Activated CD4-positive, alpha-beta memory T cell treated with anti-CD3 and anti-CD28 coated beads for 36 hours (primary cell): ENCODE results near the gene MGMT. TPM values are rescaled to one million over a fixed set of nuclear protein-coding genes. Genes with fewer than 3 reads are reported as not detected.

Experiments
- CTCF ChIA-PET: fragments of 350-600 bp; sonication (Branson Sonifier 250); formaldehyde crosslinking; loops from one replicate; lab custom pipeline; 2021; ENCODE audit warnings: antibody characterized with exemption, inconsistent platforms; lab: Charles Lee
- POLR2A ChIA-PET: fragments of 350-600 bp; sonication (Branson Sonifier 250); formaldehyde crosslinking; loops from one replicate; lab custom pipeline; 2021; ENCODE audit warnings: antibody characterized with exemption; lab: Charles Lee
- DNase-seq: peaks from one replicate; pipeline ENCODE4 v3.0.0-alpha.2; 2020
- H3K27ac Mint-ChIP-seq: one replicate; pipeline ENCODE4 v1.8.0; 2021; ENCODE audit warnings: mixed read lengths
- H3K27me3 Mint-ChIP-seq: one replicate; pipeline ENCODE4 v1.8.0; 2021; ENCODE audit warnings: mixed read lengths
- H3K36me3 Mint-ChIP-seq: one replicate; pipeline ENCODE4 v1.8.0; 2021; ENCODE audit warnings: mixed read lengths
- H3K4me1 Mint-ChIP-seq: one replicate; pipeline ENCODE4 v1.8.0; 2021; ENCODE audit warnings: low read depth, mixed read lengths
- H3K4me3 Mint-ChIP-seq: one replicate; pipeline ENCODE4 v1.8.0; 2021; ENCODE audit warnings: mild to moderate bottlenecking, mixed read lengths
- H3K9me3 Mint-ChIP-seq: one replicate; pipeline ENCODE4 v1.8.0; 2021; ENCODE audit warnings: mixed read lengths
- intact Hi-C: fragments of 100-400 bp; cut with micrococcal nuclease; formaldehyde crosslinking; loops from one replicate; pipeline ENCODE4 v1.15.1; 2023
- total RNA-seq, 2 experiments: library from RNA; stranded (reverse); gene quantifications; one replicate each; pipeline ENCODE4 v1.2.3, GENCODE V29; 2021

Gene MGMT
- total RNA-seq, 2 experiments from 2014 or later, result 22.9 to 23.8 TPM

- peaks cover 10% of the 10 kb centered on the region for H3K27me3 Mint-ChIP-seq
- ChIA-PET POLR2A (no interaction called here), CTCF (no interaction called here)
- no peaks in the 10 kb centered on the region for H3K9me3 Mint-ChIP-seq
- H3K36me3 Mint-ChIP-seq, result no peaks in the 10 kb centered on the region
- H3K4me3 Mint-ChIP-seq, result no peak overlapping the region
- H3K27ac Mint-ChIP-seq, result no peak overlapping the region
- intact Hi-C loops, result no loop called here
- no peak for DNase-seq
- no peaks in the 10 kb centered on the region for H3K4me1 Mint-ChIP-seq
Observed at GRCh38 chr10:129441372-129442009, 25.6 kb upstream of the MGMT start.

GRCh38 chr10:129442866-129443265, 24.2 kb upstream of the MGMT start:
- peaks cover 9% of the 10 kb centered on the region for H3K27me3 Mint-ChIP-seq
- H3K27ac Mint-ChIP-seq, result no peak overlapping the region
- no peak for DNase-seq
- ChIA-PET CTCF (no interaction called here), POLR2A (no interaction called here)
- intact Hi-C loops, result no loop called here
- H3K4me3 Mint-ChIP-seq, result no peak overlapping the region
- H3K9me3 Mint-ChIP-seq, result no peaks in the 10 kb centered on the region
- H3K4me1 Mint-ChIP-seq, result no peaks in the 10 kb centered on the region
- H3K36me3 Mint-ChIP-seq, result no peaks in the 10 kb centered on the region

- no peak overlapping the region for H3K4me3 Mint-ChIP-seq
Observed at GRCh38 chr10:129444359-129444758, 22.7 kb upstream of the MGMT start.

GRCh38 chr10:129445436-129446182, 21.4 kb upstream of the MGMT start:
- Mint-ChIP-seq H3K36me3 (no peaks in the 10 kb centered on the region), H3K27me3 (peaks cover 8% of the 10 kb centered on the region), H3K9me3 (no peaks in the 10 kb centered on the region), H3K27ac (no peak overlapping the region), H3K4me3 (no peak overlapping the region), H3K4me1 (no peaks in the 10 kb centered on the region)
- intact Hi-C loops, result no loop called here
- ChIA-PET POLR2A (no interaction called here), CTCF (no interaction called here)
- no peak for DNase-seq

More at GRCh38 chr10:129444359-129444758, 22.7 kb upstream of the MGMT start:
- ChIA-PET POLR2A (no interaction called here), CTCF (interaction anchor here (1.4 kb wide), 1 partner anchor 20 kb away, joined by 3 read pairs; no protein-coding TSS in a partner anchor)
- H3K27me3 Mint-ChIP-seq, result peaks cover 9% of the 10 kb centered on the region
- intact Hi-C loops, result no loop called here
- no peak overlapping the region for H3K27ac Mint-ChIP-seq
- no peaks in the 10 kb centered on the region for H3K36me3 Mint-ChIP-seq
- no peaks in the 10 kb centered on the region for H3K9me3 Mint-ChIP-seq
- no peaks in the 10 kb centered on the region for H3K4me1 Mint-ChIP-seq
- no peak for DNase-seq

- intact Hi-C loops, result no loop called here
- no peak overlapping the region for H3K27ac Mint-ChIP-seq
- no peaks in the 10 kb centered on the region for H3K9me3 Mint-ChIP-seq
- H3K36me3 Mint-ChIP-seq, result no peaks in the 10 kb centered on the region
- ChIA-PET CTCF (no interaction called here), POLR2A (no interaction called here)
- H3K4me1 Mint-ChIP-seq, result no peaks in the 10 kb centered on the region
- no peak overlapping the region for H3K4me3 Mint-ChIP-seq
- no peak for DNase-seq
- peaks cover 11% of the 10 kb centered on the region for H3K27me3 Mint-ChIP-seq
Observed at GRCh38 chr10:129446183-129446581, 20.9 kb upstream of the MGMT start.

GRCh38 chr10:129447486-129447885, 19.6 kb upstream of the MGMT start:
- H3K9me3 Mint-ChIP-seq, result no peaks in the 10 kb centered on the region
- H3K4me1 Mint-ChIP-seq, result no peaks in the 10 kb centered on the region
- H3K27me3 Mint-ChIP-seq, result peaks cover 14% of the 10 kb centered on the region
- no peak for DNase-seq
- H3K27ac Mint-ChIP-seq, result no peak overlapping the region
- POLR2A ChIA-PET, result no interaction called here
- intact Hi-C loops, result no loop called here
- H3K36me3 Mint-ChIP-seq, result no peaks in the 10 kb centered on the region
- CTCF ChIA-PET, result no interaction called here
- H3K4me3 Mint-ChIP-seq, result no peak overlapping the region

- Mint-ChIP-seq H3K27ac (no peak overlapping the region), H3K4me3 (no peak overlapping the region), H3K4me1 (no peaks in the 10 kb centered on the region), H3K9me3 (no peaks in the 10 kb centered on the region), H3K36me3 (no peaks in the 10 kb centered on the region), H3K27me3 (peaks cover 13% of the 10 kb centered on the region)
- intact Hi-C loops, result no loop called here
- DNase-seq, result no peak
- ChIA-PET POLR2A (no interaction called here), CTCF (no interaction called here)
Observed at GRCh38 chr10:129448086-129448485, 19.0 kb upstream of the MGMT start.

- H3K9me3 Mint-ChIP-seq, result no peaks in the 10 kb centered on the region
- CTCF ChIA-PET, result no interaction called here
- no peaks in the 10 kb centered on the region for H3K4me1 Mint-ChIP-seq
- no peak overlapping the region for H3K4me3 Mint-ChIP-seq
- H3K36me3 Mint-ChIP-seq, result no peaks in the 10 kb centered on the region
- H3K27me3 Mint-ChIP-seq, result peaks cover 12% of the 10 kb centered on the region
- no peak overlapping the region for H3K27ac Mint-ChIP-seq
- no peak for DNase-seq
- intact Hi-C loops, result no loop called here
- POLR2A ChIA-PET, result no interaction called here
Observed at GRCh38 chr10:129448539-129448938, 18.5 kb upstream of the MGMT start.

GRCh38 chr10:129449893-129450292, 17.1 kb upstream of the MGMT start:
- CTCF ChIA-PET, result no interaction called here
- no peak overlapping the region for H3K27ac Mint-ChIP-seq

GRCh38 chr10:129450391-129450790, 16.6 kb upstream of the MGMT start:
- Mint-ChIP-seq H3K4me3 (no peak overlapping the region), H3K36me3 (no peaks in the 10 kb centered on the region), H3K27me3 (peaks cover 12% of the 10 kb centered on the region), H3K9me3 (no peaks in the 10 kb centered on the region), H3K27ac (no peak overlapping the region), H3K4me1 (no peaks in the 10 kb centered on the region)
- POLR2A ChIA-PET, result no interaction called here
- no peak for DNase-seq
- intact Hi-C loops, result no loop called here
- CTCF ChIA-PET, result no interaction called here

More at GRCh38 chr10:129449893-129450292, 17.1 kb upstream of the MGMT start:
- H3K27me3 Mint-ChIP-seq, result peaks cover 12% of the 10 kb centered on the region
- H3K9me3 Mint-ChIP-seq, result no peaks in the 10 kb centered on the region
- no peaks in the 10 kb centered on the region for H3K36me3 Mint-ChIP-seq
- no peaks in the 10 kb centered on the region for H3K4me1 Mint-ChIP-seq
- no peak overlapping the region for H3K4me3 Mint-ChIP-seq
- intact Hi-C loops, result no loop called here
- no peak for DNase-seq
- POLR2A ChIA-PET, result no interaction called here

GRCh38 chr10:129455625-129456024, 11.4 kb upstream of the MGMT start:
- H3K9me3 Mint-ChIP-seq, result no peaks in the 10 kb centered on the region
- intact Hi-C loops, result no loop called here
- ChIA-PET CTCF (no interaction called here), POLR2A (no interaction called here)
- H3K4me1 Mint-ChIP-seq, result no peaks in the 10 kb centered on the region
- DNase-seq, result no peak
- H3K4me3 Mint-ChIP-seq, result no peak overlapping the region
- H3K27ac Mint-ChIP-seq, result no peak overlapping the region
- H3K36me3 Mint-ChIP-seq, result no peaks in the 10 kb centered on the region
- H3K27me3 Mint-ChIP-seq, result peaks cover 20% of the 10 kb centered on the region

- no peak overlapping the region for H3K27ac Mint-ChIP-seq
- intact Hi-C loops, result no loop called here
- H3K36me3 Mint-ChIP-seq, result no peaks in the 10 kb centered on the region
- peaks cover 17% of the 10 kb centered on the region for H3K27me3 Mint-ChIP-seq
- H3K4me3 Mint-ChIP-seq, result no peak overlapping the region
- H3K9me3 Mint-ChIP-seq, result no peaks in the 10 kb centered on the region
- DNase-seq, result no peak
- POLR2A ChIA-PET, result no interaction called here
- CTCF ChIA-PET, result no interaction called here
- H3K4me1 Mint-ChIP-seq, result no peaks in the 10 kb centered on the region
Observed at GRCh38 chr10:129459762-129460539, 7.1 kb upstream of the MGMT start.
